Lower leg skin (tissue), 4 donors: ENCODE measurements around the gene NTN4. TPM values are rescaled to one million over a fixed set of nuclear protein-coding genes. Genes with fewer than 3 reads are reported as not detected.

ENCODE experiments used
- DNase-seq, 2 donors: peaks; one replicate each; pipeline ENCODE4 v3.0.0-alpha.2; 2019; ENCODE audit warnings: low spot score in 2 of 2
- H3K4me3 ChIP-seq: fragments of 200-600 bp; sonication (generic); 2 replicates; pipeline ENCODE4 v1.5.1; 2017; ENCODE audit warnings: mild to moderate bottlenecking, low read depth; ENCODE audit not compliant: poor library complexity, severe bottlenecking
- CTCF ChIP-seq, 3 donors: fragments of 450-650 bp; IDR thresholded peaks; one replicate each; pipeline ENCODE4 v1.5.1; 2016; ENCODE audit warnings: antibody characterized with exemption in 3 of 3, mild to moderate bottlenecking in 3 of 3, moderate library complexity in 2 of 3
- POLR2A ChIP-seq, 2 donors: fragments of 450-650 bp; IDR thresholded peaks; one replicate each; pipeline ENCODE4 v1.6.1; 2016 to 2017; ENCODE audit warnings: antibody characterized with exemption in 2 of 2, mild to moderate bottlenecking in 1 of 2, moderate library complexity in 1 of 2
- WGBS, 2 donors: methylation state at CpG; one replicate each; pipeline ENCODE4 v1.1.5; 2018; 5-methylcytosine and 5-hydroxymethylcytosine counted together
- intact Hi-C: fragments of 100-400 bp; cut with DNase I; formaldehyde crosslinking; loops from one replicate; pipeline ENCODE4 v1.15.0; 2023; ENCODE audit warnings: low total_unique reads
- total RNA-seq, 4 donors: library from RNA; depleted of rRNA; stranded (reverse); fragments of >200 nt; gene quantifications; one replicate each; pipeline ENCODE4 v1.1.0, GENCODE V29; 2016

Gene NTN4
- total RNA-seq, 4 donors from 2014 or later = 11.0 to 30.6 (median 16.8) TPM

GRCh38 chr12:95694136-95694535 is 96.4 kb downstream of the NTN4 start:
- intact Hi-C loops = no loop called here
- H3K4me3 ChIP-seq = no peak overlapping the region
- WGBS, 2 donors = 76 to 79% methylated on average over 9 of the region's 9 CpGs
- no peak for DNase-seq
- TF ChIP-seq CTCF (IDR thresholded peaks at IDR 0.05) (no peak), POLR2A (IDR thresholded peaks at IDR 0.05) (no peak)

- 78 to 81% methylated on average over 2 of the region's 2 CpGs for WGBS, 2 donors
- intact Hi-C loops = no loop called here
- no peak for DNase-seq
These were observed 96.9 kb downstream of the NTN4 start for GRCh38 chr12:95693689-95694088.

GRCh38 chr12:95690861-95691635 is 99.5 kb downstream of the NTN4 start:
- intact Hi-C loops = no loop called here
- no peak overlapping the region for H3K4me3 ChIP-seq
- no peak for TF ChIP-seq CTCF (IDR thresholded peaks at IDR 0.05)
- DNase-seq = no peak
- WGBS, 2 donors = 88 to 89% methylated on average over 8 of the region's 8 CpGs

More at GRCh38 chr12:95693689-95694088, 96.9 kb downstream of the NTN4 start:
- no peak for TF ChIP-seq CTCF (IDR thresholded peaks at IDR 0.05)
- no peak for TF ChIP-seq POLR2A (IDR thresholded peaks at IDR 0.05)
- no peak overlapping the region for H3K4me3 ChIP-seq

- 50 to 52% methylated on average over 2 of the region's 2 CpGs for WGBS, 2 donors
- DNase-seq = no peak
- intact Hi-C loops = no loop called here
- no peak for TF ChIP-seq CTCF (IDR thresholded peaks at IDR 0.05)
- no peak for TF ChIP-seq POLR2A (IDR thresholded peaks at IDR 0.05)
- H3K4me3 ChIP-seq = no peak overlapping the region
These were observed 102.6 kb downstream of the NTN4 start for GRCh38 chr12:95687937-95688336.

GRCh38 chr12:95683418-95683817 is 107.1 kb downstream of the NTN4 start:
- no peak for DNase-seq
- H3K4me3 ChIP-seq = no peak overlapping the region
- intact Hi-C loops = no loop called here
- 82 to 95% methylated on average over 10 of the region's 10 CpGs for WGBS, 2 donors
- TF ChIP-seq POLR2A (IDR thresholded peaks at IDR 0.05) = no peak
- TF ChIP-seq CTCF (IDR thresholded peaks at IDR 0.05) = no peak
